MM.1S (cell line): ENCODE data around the gene CLNK.

ENCODE experiments used
- CTCF ChIP-seq: fragments of 300-600 bp; sonication (generic); IDR thresholded peaks from 2 replicates; pipeline ENCODE4 v1.5.1; 2016; ENCODE audit warnings: antibody characterized with exemption, low read length, mixed read lengths
- EZH2 ChIP-seq: fragments of 300-600 bp; sonication (generic); optimal IDR thresholded peaks from 2 replicates; pipeline ENCODE3; 2017; ENCODE audit warnings: low read depth, mild to moderate bottlenecking, antibody characterized with exemption, low read length, mixed read lengths

DNA sequence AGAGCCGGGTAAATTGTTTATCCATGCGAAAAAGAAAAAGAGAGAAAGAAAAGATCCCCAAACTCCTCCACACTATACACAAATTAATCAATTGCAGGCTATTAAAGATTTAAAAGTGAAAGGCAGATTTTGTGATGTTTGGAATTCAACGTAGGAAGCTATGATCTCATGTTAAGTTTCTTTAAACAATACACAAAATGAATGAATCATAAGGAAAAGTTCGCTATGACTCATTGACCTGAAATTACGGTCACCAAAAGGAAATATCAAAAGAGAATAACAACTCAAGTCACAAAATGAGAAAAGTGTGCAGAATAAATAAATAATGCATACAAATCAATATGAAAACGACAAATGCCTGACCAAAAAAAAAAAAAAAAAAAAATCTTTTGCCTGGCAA, 28.6 kb downstream of the CLNK start:
- no peak for TF ChIP-seq CTCF
- no peak for TF ChIP-seq EZH2
